Gastrocnemius medialis (tissue), 4 donors: ENCODE results near the gene ZNF219. TPM values are rescaled to one million over a fixed set of nuclear protein-coding genes. Genes with fewer than 3 reads are reported as not detected.

Experiments
- ATAC-seq, 2 donors: fragments of 150-250 bp; one replicate each; pipeline ENCODE4 v1.9.1; 2016
- DNase-seq, 2 donors: peaks; one replicate each; pipeline ENCODE4 v3.0.0-alpha.2; 2019
- H3K27ac ChIP-seq, 4 donors: fragments of 200-600 bp; sonication (generic); 1 replicate in 1 of 4; 2 replicates in 3 of 4; pipeline ENCODE4 v1.5.1; 2016 to 2018; ENCODE audit warnings: mild to moderate bottlenecking in 2 of 4, moderate library complexity in 1 of 4
- H3K27me3 ChIP-seq, 3 donors: fragments of 200-600 bp; sonication (generic) in 2 of 3; 1 replicate in 1 of 3; 2 replicates in 2 of 3; pipeline versions ENCODE4 v1.5.1 to v1.6.0; 2016 to 2019; ENCODE audit warnings: mild to moderate bottlenecking in 1 of 3, moderate library complexity in 1 of 3
- H3K36me3 ChIP-seq, 2 donors: fragments of 200-600 bp; sonication (generic) in 1 of 2; one replicate each; pipeline ENCODE4 v1.5.1; 2017 to 2018
- H3K4me1 ChIP-seq, 2 donors: fragments of 200-600 bp; sonication (generic) in 1 of 2; one replicate each; pipeline ENCODE4 v1.5.1; 2016 to 2017; ENCODE audit warnings: mild to moderate bottlenecking in 2 of 2
- H3K4me3 ChIP-seq, 4 donors: fragments of 200-600 bp; sonication (generic) in 3 of 4; 1 replicate in 1 of 4; 2 replicates in 3 of 4; pipeline ENCODE4 v1.5.1; 2016 to 2019; ENCODE audit warnings: mild to moderate bottlenecking in 2 of 4
- H3K9me3 ChIP-seq, 3 donors: fragments of 200-600 bp; sonication (generic) in 2 of 3; 1 replicate in 1 of 3; 2 replicates in 2 of 3; pipeline ENCODE4 v1.5.1; 2016 to 2019
- CTCF ChIP-seq, 5 experiments: fragments of 450-650 bp in 3 of 5; fragments of 200-600 bp in 2 of 5; sonication (generic) in 2 of 5; IDR thresholded peaks in 4 of 5; conservative IDR thresholded peaks in 1 of 5; 1 replicate in 4 of 5; 2 replicates in 1 of 5; pipeline ENCODE4 v1.5.1; 2016 to 2019; ENCODE audit warnings: antibody characterized with exemption in 5 of 5, mild to moderate bottlenecking in 3 of 5, moderate library complexity in 3 of 5
- POLR2A ChIP-seq, 2 donors: fragments of 450-650 bp; IDR thresholded peaks; one replicate each; pipeline ENCODE4 v1.6.1; 2017; ENCODE audit warnings: antibody characterized with exemption in 2 of 2, mild to moderate bottlenecking in 2 of 2, moderate library complexity in 2 of 2
- in situ Hi-C, 4 donors: fragments of 200-750 bp; cut with MboI; loops; one replicate each; pipeline versions ENCODE4 v1.15.0 to v1.8.0; 2017; ENCODE audit warnings: low sequenced_read_pairs in 4 of 4
- intact Hi-C: fragments of 100-400 bp; cut with DNase I; formaldehyde crosslinking; loops from one replicate; pipeline ENCODE4 v1.15.1; 2023; ENCODE audit warnings: low total_unique reads
- total RNA-seq, 4 donors: library from RNA; depleted of rRNA; stranded (reverse); fragments of >200 nt; gene quantifications; one replicate each; pipeline versions ENCODE4 v1.1.0 to v1.2.3, GENCODE V29; 2016

The ZNF219 gene
- total RNA-seq, 4 donors from 2014 or later = 25.9 to 48.9 (median 43.9) TPM

- Histone ChIP-seq H3K4me1 (peaks cover 37% of the 10 kb centered on the region in 2 donors), H3K4me3 (no peak overlapping the region), H3K9me3 (no peaks in the 10 kb centered on the region), H3K27ac (peak overlapping the region; percentile 55 to 73 (median 66)), H3K36me3 (no peaks in the 10 kb centered on the region), H3K27me3 (no peaks in the 10 kb centered on the region)
- intact Hi-C loops = loop anchor here (10.0 kb wide), 1 partner anchor 433 kb away; no protein-coding TSS in a partner anchor
- DNase-seq (peak in 1 of 2 donors; percentile 37), ATAC-seq (peak; percentile 47 to 59)
- in situ Hi-C loops = loop anchor here in 1 of 4 donors (25.0 kb wide), 1 partner anchor 585 kb away; the partner anchor contains the start of genes APEX1, OSGEP, PIP4P1 and PNP
- no peak for TF ChIP-seq CTCF (IDR thresholded peaks at IDR 0.05 in 4 of 5, conservative IDR thresholded peaks at IDR 0.05 in 1 of 5)
- no peak for TF ChIP-seq POLR2A (IDR thresholded peaks at IDR 0.05)
These were observed 51.1 kb downstream of the ZNF219 start for GRCh38 chr14:21047378-21047781.

GRCh38 chr14:21043974-21044618 is 54.4 kb downstream of the ZNF219 start:
- DNase-seq = peak in 1 of 2 donors; percentile 68
- Histone ChIP-seq H3K4me3 (no peak overlapping the region), H3K27ac (peak overlapping the region; percentile 70 to 85 (median 80)), H3K27me3 (no peaks in the 10 kb centered on the region), H3K4me1 (peaks cover 61 to 66% of the 10 kb centered on the region in 2 donors), H3K9me3 (no peaks in the 10 kb centered on the region), H3K36me3 (no peaks in the 10 kb centered on the region)
- intact Hi-C loops (loop anchor here (5.0 to 10.0 kb wide), 2 partner anchors 362 to 429 kb away; partner anchors contain the start of gene RNASE4), in situ Hi-C loops (loop anchor here in 1 of 4 donors (25.0 kb wide), 1 partner anchor 582 kb away; the partner anchor contains the start of genes APEX1, OSGEP, PIP4P1 and PNP)
- TF ChIP-seq CTCF (IDR thresholded peaks at IDR 0.05 in 4 of 5, conservative IDR thresholded peaks at IDR 0.05 in 1 of 5) (no peak), POLR2A (IDR thresholded peaks at IDR 0.05) (no peak)
- ATAC-seq = peak in 1 of 2 donors; percentile 51

GRCh38 chr14:21043387-21043973 is 55.0 kb downstream of the ZNF219 start:
- Histone ChIP-seq H3K27me3 (no peaks in the 10 kb centered on the region), H3K4me1 (peaks cover 62 to 70% of the 10 kb centered on the region in 2 donors), H3K9me3 (no peaks in the 10 kb centered on the region), H3K36me3 (no peaks in the 10 kb centered on the region), H3K27ac (peak overlapping the region; percentile 70 to 85 (median 80)), H3K4me3 (no peak overlapping the region)
- in situ Hi-C loops = loop anchor here in 1 of 4 donors (25.0 kb wide), 1 partner anchor 581 kb away; the partner anchor contains the start of genes APEX1, OSGEP, PIP4P1 and PNP
- ATAC-seq (no peak), DNase-seq (no peak)
- TF ChIP-seq POLR2A (IDR thresholded peaks at IDR 0.05) (no peak), CTCF (IDR thresholded peaks at IDR 0.05 in 4 of 5, conservative IDR thresholded peaks at IDR 0.05 in 1 of 5) (no peak)
- intact Hi-C loops = loop anchor here (5.0 to 10.0 kb wide), 2 partner anchors 361 to 429 kb away; partner anchors contain the start of gene RNASE4

- intact Hi-C loops (loop anchor here (5.0 to 10.0 kb wide), 2 partner anchors 361 to 428 kb away; partner anchors contain the start of gene RNASE4), in situ Hi-C loops (loop anchor here in 1 of 4 donors (25.0 kb wide), 1 partner anchor 581 kb away; the partner anchor contains the start of genes APEX1, OSGEP, PIP4P1 and PNP)
- Histone ChIP-seq H3K4me1 (peaks cover 65 to 74% of the 10 kb centered on the region in 2 donors), H3K27me3 (no peaks in the 10 kb centered on the region), H3K36me3 (no peaks in the 10 kb centered on the region), H3K9me3 (no peaks in the 10 kb centered on the region), H3K27ac (peak overlapping the region; percentile 70 to 85 (median 80)), H3K4me3 (no peak overlapping the region)
- DNase-seq (no peak), ATAC-seq (no peak)
- TF ChIP-seq CTCF (IDR thresholded peaks at IDR 0.05 in 4 of 5, conservative IDR thresholded peaks at IDR 0.05 in 1 of 5) (no peak), POLR2A (IDR thresholded peaks at IDR 0.05) (no peak)
These were observed 55.5 kb downstream of the ZNF219 start for GRCh38 chr14:21042918-21043317.
